ENCODE data around the gene FGF11. TPM values are rescaled to one million over a fixed set of nuclear protein-coding genes. Genes with fewer than 3 reads are reported as not detected.

Gene FGF11
- total RNA-seq, 1 donor from 2014 or later, result 1.1 TPM

DNA sequence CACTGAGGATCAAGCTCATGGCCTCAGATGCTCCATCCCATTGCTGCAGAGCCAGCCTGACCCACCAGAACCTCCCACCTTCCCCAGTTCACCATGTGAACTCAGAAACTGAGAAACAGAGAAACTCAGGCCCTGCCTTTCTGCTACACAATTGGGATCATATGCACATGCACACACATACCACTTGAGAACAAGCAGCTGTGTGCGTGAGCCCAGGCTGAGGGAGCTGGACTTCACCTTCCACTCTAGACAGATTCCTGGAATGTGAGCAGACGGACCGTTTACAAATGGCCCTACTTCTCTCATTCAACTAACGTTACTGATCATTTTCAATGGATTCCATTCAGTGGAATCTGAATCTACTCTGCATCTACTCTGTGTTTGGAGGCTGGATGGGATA, 15.6 kb upstream of the FGF11 start:
- H3K9me3 ChIP-seq, result no peaks in the 10 kb centered on the region
- H3K27me3 ChIP-seq, result no peaks in the 10 kb centered on the region
- TF ChIP-seq, protein P1, sequence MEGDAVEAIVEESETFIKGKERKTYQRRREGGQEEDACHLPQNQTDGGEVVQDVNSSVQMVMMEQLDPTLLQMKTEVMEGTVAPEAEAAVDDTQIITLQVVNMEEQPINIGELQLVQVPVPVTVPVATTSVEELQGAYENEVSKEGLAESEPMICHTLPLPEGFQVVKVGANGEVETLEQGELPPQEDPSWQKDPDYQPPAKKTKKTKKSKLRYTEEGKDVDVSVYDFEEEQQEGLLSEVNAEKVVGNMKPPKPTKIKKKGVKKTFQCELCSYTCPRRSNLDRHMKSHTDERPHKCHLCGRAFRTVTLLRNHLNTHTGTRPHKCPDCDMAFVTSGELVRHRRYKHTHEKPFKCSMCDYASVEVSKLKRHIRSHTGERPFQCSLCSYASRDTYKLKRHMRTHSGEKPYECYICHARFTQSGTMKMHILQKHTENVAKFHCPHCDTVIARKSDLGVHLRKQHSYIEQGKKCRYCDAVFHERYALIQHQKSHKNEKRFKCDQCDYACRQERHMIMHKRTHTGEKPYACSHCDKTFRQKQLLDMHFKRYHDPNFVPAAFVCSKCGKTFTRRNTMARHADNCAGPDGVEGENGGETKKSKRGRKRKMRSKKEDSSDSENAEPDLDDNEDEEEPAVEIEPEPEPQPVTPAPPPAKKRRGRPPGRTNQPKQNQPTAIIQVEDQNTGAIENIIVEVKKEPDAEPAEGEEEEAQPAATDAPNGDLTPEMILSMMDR (IDR thresholded peaks at IDR 0.05), result no peak
- no peaks in the 10 kb centered on the region for H3K36me3 ChIP-seq
- no peaks in the 10 kb centered on the region for H3K4me1 ChIP-seq
- no peak overlapping the region for H3K27ac ChIP-seq
- H3K4me3 ChIP-seq, result no peak overlapping the region
- DNase-seq (no peak), ATAC-seq (no peak)
- intact Hi-C loops (cut with DNase I), result no loop called here

- no peak for ATAC-seq
- Histone ChIP-seq H3K9me3 (no peaks in the 10 kb centered on the region), H3K4me1 (no peaks in the 10 kb centered on the region), H3K4me3 (no peak within 1 kb of the TSS), H3K27ac (no peak within 1 kb of the TSS), H3K36me3 (no peaks in the 10 kb centered on the region), H3K27me3 (no peaks in the 10 kb centered on the region)
- TF ChIP-seq, protein P1 (IDR thresholded peaks at IDR 0.05), result no peak
- intact Hi-C loops (cut with DNase I), result no loop called here
- DNase-seq, result no peak
Observed at GRCh38 chr17:7425316-7425715, 14.0 kb upstream of the FGF11 start, which contains the start of gene SPEM2. TSS of gene SPEM2 (plus strand) at chr17:7425616. CDS start at chr17:7425689, 73 bp downstream.

DNA sequence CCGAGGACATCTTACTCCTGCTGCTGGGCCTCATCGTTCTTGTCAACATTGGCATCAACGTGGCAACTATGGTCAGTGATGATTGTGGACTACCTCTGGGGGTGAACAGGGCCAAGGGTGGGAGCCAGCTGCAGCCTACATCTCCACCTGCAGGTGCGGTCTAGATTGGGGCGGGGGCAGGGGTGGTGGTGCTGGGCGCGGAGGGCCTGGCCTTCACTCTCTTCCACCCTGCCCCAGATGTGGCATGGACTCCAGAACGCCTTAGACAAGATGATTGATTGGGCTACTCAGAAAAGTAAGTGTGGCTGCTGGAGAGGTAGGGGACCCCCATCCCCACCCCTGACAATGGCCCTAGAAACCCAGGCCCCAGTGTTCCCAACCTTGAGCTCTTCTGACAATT, 13.6 kb upstream of the FGF11 start:
- intact Hi-C loops (cut with DNase I), result no loop called here
- H3K36me3 ChIP-seq, result no peaks in the 10 kb centered on the region

GRCh38 chr17:7426203-7426863, 13.0 kb upstream of the FGF11 start:
- H3K9me3 ChIP-seq, result no peaks in the 10 kb centered on the region
- ATAC-seq, result peak; percentile 4
- intact Hi-C loops (cut with DNase I), result no loop called here
- no peak overlapping the region for H3K27ac ChIP-seq
- DNase-seq, result no peak
- no peaks in the 10 kb centered on the region for H3K36me3 ChIP-seq
- H3K27me3 ChIP-seq, result no peaks in the 10 kb centered on the region
- TF ChIP-seq, protein P1 (IDR thresholded peaks at IDR 0.05), result no peak
- H3K4me1 ChIP-seq, result no peaks in the 10 kb centered on the region
- no peak overlapping the region for H3K4me3 ChIP-seq

More for the DNA sequence above, 13.6 kb upstream of the FGF11 start:
- Histone ChIP-seq H3K4me3 (no peak overlapping the region), H3K27me3 (no peaks in the 10 kb centered on the region), H3K9me3 (no peaks in the 10 kb centered on the region), H3K27ac (no peak overlapping the region), H3K4me1 (no peaks in the 10 kb centered on the region)
- ATAC-seq (no peak), DNase-seq (no peak)
- TF ChIP-seq, protein P1 (IDR thresholded peaks at IDR 0.05), result no peak

- ATAC-seq (peak; percentile 6), DNase-seq (no peak)
- Histone ChIP-seq H3K27me3 (no peaks in the 10 kb centered on the region), H3K4me3 (no peak overlapping the region), H3K9me3 (no peaks in the 10 kb centered on the region), H3K27ac (no peak overlapping the region), H3K4me1 (no peaks in the 10 kb centered on the region), H3K36me3 (no peaks in the 10 kb centered on the region)
- intact Hi-C loops (cut with DNase I), result no loop called here
- TF ChIP-seq, protein P1 (IDR thresholded peaks at IDR 0.05), result no peak
Observed at GRCh38 chr17:7426896-7427489, 12.3 kb upstream of the FGF11 start.

Data from upper lobe of right lung (tissue), 1 donor.